Endodermal cell (in vitro differentiated cells): ENCODE results near the gene VPS4B. TPM values are rescaled to one million over a fixed set of nuclear protein-coding genes. Genes with fewer than 3 reads are reported as not detected.

Source experiments
- DNase-seq: peaks from one replicate; pipeline ENCODE4 v3.0.0-alpha.2; 2017
- H3K27ac ChIP-seq: 2 replicates; pipeline ENCODE4 v1.5.1; 2013; ENCODE audit warnings: mild to moderate bottlenecking, low read depth, low read length, moderate library complexity
- H3K27me3 ChIP-seq: 2 replicates; pipeline ENCODE4 v1.6.1; 2013; ENCODE audit warnings: mild to moderate bottlenecking, low read length, moderate library complexity; ENCODE audit not compliant: insufficient read depth, control insufficient read depth, poor library complexity, severe bottlenecking
- H3K36me3 ChIP-seq: 2 replicates; pipeline ENCODE4 v1.7.0; 2013; ENCODE audit warnings: mild to moderate bottlenecking, low read length, moderate library complexity; ENCODE audit not compliant: control insufficient read depth, insufficient read depth
- H3K4me1 ChIP-seq: one replicate; pipeline ENCODE4 v1.7.0; 2013; ENCODE audit warnings: low read length; ENCODE audit not compliant: control insufficient read depth, insufficient read depth
- H3K4me3 ChIP-seq: 2 replicates; pipeline ENCODE4 v1.5.1; 2013; ENCODE audit warnings: mild to moderate bottlenecking, low read length, moderate library complexity
- H3K9ac ChIP-seq: 2 replicates; pipeline ENCODE4 v1.6.1; 2013; ENCODE audit warnings: mild to moderate bottlenecking, low read length, moderate library complexity; ENCODE audit not compliant: poor library complexity, severe bottlenecking; ENCODE audit errors: extremely low read depth
- H3K9me3 ChIP-seq: 2 replicates; pipeline ENCODE4 v1.6.1; 2013; ENCODE audit warnings: mild to moderate bottlenecking, low read length, moderate library complexity; ENCODE audit not compliant: control insufficient read depth
- H3K27ac Mint-ChIP-seq: 2 replicates; pipeline ENCODE4 v1.8.0; 2020; ENCODE audit warnings: mixed read lengths
- H3K27me3 Mint-ChIP-seq: 2 replicates; pipeline ENCODE4 v1.8.0; 2021; ENCODE audit warnings: mild to moderate bottlenecking, mixed read lengths; ENCODE audit not compliant: insufficient read depth
- H3K36me3 Mint-ChIP-seq: 2 replicates; pipeline ENCODE4 v1.8.0; 2020; ENCODE audit warnings: low read depth, mixed read lengths
- H3K4me1 Mint-ChIP-seq: 2 replicates; pipeline ENCODE4 v1.8.0; 2020; ENCODE audit warnings: mixed read lengths
- H3K4me3 Mint-ChIP-seq: 2 replicates; pipeline ENCODE4 v1.8.0; 2020; ENCODE audit warnings: mild to moderate bottlenecking, moderate library complexity, mixed read lengths
- H3K9me3 Mint-ChIP-seq: 2 replicates; pipeline ENCODE4 v1.8.0; 2020; ENCODE audit warnings: mild to moderate bottlenecking, mixed read lengths
- WGBS, 2 experiments: methylation state at CpG; one replicate each; pipeline versions ENCODE4 v1.1.5 to v1.1.7; 2013; ENCODE audit warnings: missing lambda C conversion rate in 2 of 2, mixed read lengths in 1 of 2; ENCODE audit not compliant: insufficient coverage in 1 of 2, insufficient read length in 1 of 2; 5-methylcytosine and 5-hydroxymethylcytosine counted together
- total RNA-seq, 2 donors: library from RNA; stranded (reverse); fragmentation: NEBNext Ultra II Directional in 1 of 2; extraction: Animal tissue kit (Norgen Biotek cat#: 25700) in 1 of 2; gene quantifications; 2 replicates in 1 of 2; 3 replicates in 1 of 2; pipeline ENCODE4 v1.2.1, GENCODE V29; 2021
- TF ChIP-seq, protein P1 (sequence below): fragments of 200-600 bp; sonication (generic); conservative IDR thresholded peaks from 2 replicates; pipeline ENCODE4 v1.5.0; 2021; ENCODE audit warnings: antibody characterized with exemption, mild to moderate bottlenecking

The VPS4B gene
- total RNA-seq, 2 donors from 2014 or later: 44.7 to 46.1 TPM

DNA sequence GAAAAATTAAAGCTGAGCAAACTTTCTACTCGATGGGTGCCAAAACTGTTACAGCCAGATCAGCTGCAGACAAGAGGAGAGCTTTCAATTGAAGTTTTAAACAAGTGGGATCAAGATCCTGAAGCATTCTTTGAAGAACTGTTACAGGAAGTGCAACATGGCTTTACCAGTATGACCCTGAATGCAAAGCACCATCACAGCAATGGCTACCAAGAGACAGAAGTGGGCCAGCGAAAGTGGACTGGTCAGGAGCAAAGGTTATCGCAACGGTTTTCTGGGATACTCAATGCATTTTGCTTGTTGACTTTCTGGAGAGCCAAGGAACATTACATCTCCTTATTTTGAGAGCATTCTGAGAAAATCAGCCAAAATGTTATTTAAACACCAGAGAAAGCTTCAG is 45.4 kb upstream of the VPS4B start:
- no peaks in the 10 kb centered on the region for H3K9me3 ChIP-seq
- H3K27me3 Mint-ChIP-seq: no peaks in the 10 kb centered on the region
- DNase-seq: no peak
- no peak overlapping the region for H3K27ac Mint-ChIP-seq
- no peaks in the 10 kb centered on the region for H3K36me3 ChIP-seq
- H3K27me3 ChIP-seq: no peaks in the 10 kb centered on the region
- no peaks in the 10 kb centered on the region for H3K9me3 Mint-ChIP-seq
- peak overlapping the region; percentile 7 for H3K4me3 ChIP-seq
- no peaks in the 10 kb centered on the region for H3K36me3 Mint-ChIP-seq
- H3K4me3 Mint-ChIP-seq: no peak overlapping the region
- no peak overlapping the region for H3K9ac ChIP-seq
- WGBS, 2 experiments: 82 to 91% methylated on average over 1 to 4 of the region's 4 CpGs
- no peak overlapping the region for H3K27ac ChIP-seq
- peaks cover 8% of the 10 kb centered on the region for H3K4me1 ChIP-seq
- TF ChIP-seq, protein P1, sequence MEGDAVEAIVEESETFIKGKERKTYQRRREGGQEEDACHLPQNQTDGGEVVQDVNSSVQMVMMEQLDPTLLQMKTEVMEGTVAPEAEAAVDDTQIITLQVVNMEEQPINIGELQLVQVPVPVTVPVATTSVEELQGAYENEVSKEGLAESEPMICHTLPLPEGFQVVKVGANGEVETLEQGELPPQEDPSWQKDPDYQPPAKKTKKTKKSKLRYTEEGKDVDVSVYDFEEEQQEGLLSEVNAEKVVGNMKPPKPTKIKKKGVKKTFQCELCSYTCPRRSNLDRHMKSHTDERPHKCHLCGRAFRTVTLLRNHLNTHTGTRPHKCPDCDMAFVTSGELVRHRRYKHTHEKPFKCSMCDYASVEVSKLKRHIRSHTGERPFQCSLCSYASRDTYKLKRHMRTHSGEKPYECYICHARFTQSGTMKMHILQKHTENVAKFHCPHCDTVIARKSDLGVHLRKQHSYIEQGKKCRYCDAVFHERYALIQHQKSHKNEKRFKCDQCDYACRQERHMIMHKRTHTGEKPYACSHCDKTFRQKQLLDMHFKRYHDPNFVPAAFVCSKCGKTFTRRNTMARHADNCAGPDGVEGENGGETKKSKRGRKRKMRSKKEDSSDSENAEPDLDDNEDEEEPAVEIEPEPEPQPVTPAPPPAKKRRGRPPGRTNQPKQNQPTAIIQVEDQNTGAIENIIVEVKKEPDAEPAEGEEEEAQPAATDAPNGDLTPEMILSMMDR: no peak
- peaks cover 15% of the 10 kb centered on the region for H3K4me1 Mint-ChIP-seq

DNA sequence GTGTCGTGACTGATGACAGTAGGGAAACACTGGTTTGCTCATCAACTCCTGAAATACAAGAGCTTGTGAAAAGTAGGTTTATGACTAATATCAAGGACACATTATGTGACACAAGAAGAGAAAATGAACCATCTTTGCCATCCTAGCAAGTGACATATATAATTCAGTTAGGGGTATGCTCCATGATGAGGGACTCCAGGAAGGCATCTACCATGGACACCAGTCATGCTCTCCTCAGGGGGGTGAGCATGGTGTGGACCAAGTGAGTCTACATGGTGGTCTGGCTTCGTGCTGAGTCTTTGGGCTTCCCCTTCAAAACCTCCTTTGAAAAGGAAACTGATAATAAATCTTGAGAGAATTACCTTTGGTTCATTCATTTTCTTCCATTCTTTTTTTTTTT is 42.8 kb upstream of the VPS4B start:
- H3K4me1 ChIP-seq: peaks cover 8% of the 10 kb centered on the region
- Mint-ChIP-seq H3K27ac (no peak overlapping the region), H3K36me3 (no peaks in the 10 kb centered on the region), H3K27me3 (no peaks in the 10 kb centered on the region), H3K4me1 (peaks cover 15% of the 10 kb centered on the region), H3K4me3 (no peak overlapping the region), H3K9me3 (no peaks in the 10 kb centered on the region)
- no peak for DNase-seq
- no peak overlapping the region for H3K4me3 ChIP-seq
- TF ChIP-seq, protein P1: no peak
- WGBS, 2 experiments: 97% methylated on average over 2 of the region's 2 CpGs; no CpG with 5 or more reads in 1 of the 2 experiments
- no peaks in the 10 kb centered on the region for H3K27me3 ChIP-seq
- H3K9ac ChIP-seq: no peak overlapping the region
- H3K36me3 ChIP-seq: no peaks in the 10 kb centered on the region
- no peaks in the 10 kb centered on the region for H3K9me3 ChIP-seq
- no peak overlapping the region for H3K27ac ChIP-seq

GRCh38 chr18:63464434-63464833 is 42.2 kb upstream of the VPS4B start:
- no peak overlapping the region for H3K4me3 Mint-ChIP-seq
- Histone ChIP-seq H3K4me1 (peaks cover 8% of the 10 kb centered on the region), H3K9ac (no peak overlapping the region), H3K27ac (no peak overlapping the region), H3K27me3 (no peaks in the 10 kb centered on the region), H3K4me3 (no peak overlapping the region), H3K36me3 (no peaks in the 10 kb centered on the region), H3K9me3 (no peaks in the 10 kb centered on the region)
- WGBS, 2 experiments: 93% methylated on average over 2 of the region's 2 CpGs; no CpG with 5 or more reads in 1 of the 2 experiments
- no peak for DNase-seq
- TF ChIP-seq, protein P1: no peak
- no peak overlapping the region for H3K27ac Mint-ChIP-seq
- H3K4me1 Mint-ChIP-seq: peaks cover 15% of the 10 kb centered on the region
- no peaks in the 10 kb centered on the region for H3K36me3 Mint-ChIP-seq
- H3K27me3 Mint-ChIP-seq: no peaks in the 10 kb centered on the region
- H3K9me3 Mint-ChIP-seq: no peaks in the 10 kb centered on the region
